Measurements from ENCODE around the gene CUL7. TPM values are rescaled to one million over a fixed set of nuclear protein-coding genes. Genes with fewer than 3 reads are reported as not detected.

CUL7 gene
- polyA plus RNA-seq, 1 donor from 2014 or later: 25.7 TPM

- Histone ChIP-seq H3K4me2 (ENCODE audit: low read length) (no peak overlapping the region), H3F3A (ENCODE audit: insufficient read depth, low read length, poor library complexity, severe bottlenecking) (no peaks in the 10 kb centered on the region), H2AFZ (ENCODE audit: low read depth, low read length) (no peak overlapping the region), H3K9ac (ENCODE audit: low read length) (no peak overlapping the region), H3K27ac (ENCODE audit: low read length) (no peak overlapping the region), H3K9me2 (ENCODE audit: insufficient read depth, low read length) (no peaks in the 10 kb centered on the region), H3K9me3 (ENCODE audit: low read length) (no peaks in the 10 kb centered on the region), H3K4me3 (ENCODE audit: low read length) (no peak overlapping the region), H3K36me3 (ENCODE audit: insufficient read depth, low read length) (no peaks in the 10 kb centered on the region), H4K20me1 (ENCODE audit: insufficient read depth) (no peaks in the 10 kb centered on the region), H3K79me2 (replicated peaks; ENCODE audit: insufficient read depth, low read length) (no peaks in the 10 kb centered on the region), H3K27me3 (ENCODE audit: insufficient read depth, low read depth, low read length) (no peaks in the 10 kb centered on the region)
- TF ChIP-seq POLR2AphosphoS5 (IDR thresholded peaks at IDR 0.05): no peak
- no peak for TF ChIP-seq SMC3 (conservative IDR thresholded peaks at IDR 0.05; ENCODE audit: poor library complexity)
- no peak for TF ChIP-seq EP300 (conservative IDR thresholded peaks at IDR 0.05; ENCODE audit: poor library complexity, severe bottlenecking)
- no peak for TF ChIP-seq EZH2 (IDR thresholded peaks at IDR 0.05; ENCODE audit: borderline replicate concordance, insufficient read depth, low read length, poor library complexity, severe bottlenecking)
- no peak for TF ChIP-seq MXI1 (conservative IDR thresholded peaks at IDR 0.05; ENCODE audit: poor library complexity, severe bottlenecking)
- TF ChIP-seq TAF1 (IDR thresholded peaks at IDR 0.05; ENCODE audit: low read depth): no peak
- TF ChIP-seq REST (IDR thresholded peaks at IDR 0.05; ENCODE audit: borderline replicate concordance): no peak
- TF ChIP-seq, protein P1, sequence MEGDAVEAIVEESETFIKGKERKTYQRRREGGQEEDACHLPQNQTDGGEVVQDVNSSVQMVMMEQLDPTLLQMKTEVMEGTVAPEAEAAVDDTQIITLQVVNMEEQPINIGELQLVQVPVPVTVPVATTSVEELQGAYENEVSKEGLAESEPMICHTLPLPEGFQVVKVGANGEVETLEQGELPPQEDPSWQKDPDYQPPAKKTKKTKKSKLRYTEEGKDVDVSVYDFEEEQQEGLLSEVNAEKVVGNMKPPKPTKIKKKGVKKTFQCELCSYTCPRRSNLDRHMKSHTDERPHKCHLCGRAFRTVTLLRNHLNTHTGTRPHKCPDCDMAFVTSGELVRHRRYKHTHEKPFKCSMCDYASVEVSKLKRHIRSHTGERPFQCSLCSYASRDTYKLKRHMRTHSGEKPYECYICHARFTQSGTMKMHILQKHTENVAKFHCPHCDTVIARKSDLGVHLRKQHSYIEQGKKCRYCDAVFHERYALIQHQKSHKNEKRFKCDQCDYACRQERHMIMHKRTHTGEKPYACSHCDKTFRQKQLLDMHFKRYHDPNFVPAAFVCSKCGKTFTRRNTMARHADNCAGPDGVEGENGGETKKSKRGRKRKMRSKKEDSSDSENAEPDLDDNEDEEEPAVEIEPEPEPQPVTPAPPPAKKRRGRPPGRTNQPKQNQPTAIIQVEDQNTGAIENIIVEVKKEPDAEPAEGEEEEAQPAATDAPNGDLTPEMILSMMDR (IDR thresholded peaks at IDR 0.05; ENCODE audit: poor library complexity, severe bottlenecking): no peak
- TF ChIP-seq RAD21 (conservative IDR thresholded peaks at IDR 0.05): no peak
Measured at GRCh38 chr6:43029120-43029519, 24.5 kb downstream of the CUL7 start.

DNA sequence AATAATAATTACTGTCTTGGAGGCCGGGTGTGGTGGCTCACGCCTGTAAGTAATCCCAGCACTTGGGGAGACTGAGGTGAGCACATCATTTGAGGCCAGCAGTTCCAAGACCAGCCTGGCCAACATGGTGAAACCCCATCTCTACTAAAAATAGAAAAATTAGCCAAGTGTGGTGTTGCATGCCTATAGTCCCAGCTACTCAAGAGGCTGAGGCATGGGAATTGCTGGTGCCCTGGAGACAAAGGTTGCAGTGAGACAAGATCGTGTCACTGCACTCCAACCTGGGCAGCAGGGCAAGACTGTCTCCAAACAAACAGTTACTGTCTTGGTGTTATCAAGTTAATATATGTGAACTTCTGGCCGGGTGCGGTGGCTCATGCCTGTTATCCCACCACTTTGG, 27.3 kb downstream of the CUL7 start:
- Histone ChIP-seq H3K79me2 (replicated peaks; ENCODE audit: insufficient read depth, low read length) (peaks cover 9% of the 10 kb centered on the region), H3K36me3 (ENCODE audit: insufficient read depth, low read length) (no peaks in the 10 kb centered on the region), H4K20me1 (ENCODE audit: insufficient read depth) (no peaks in the 10 kb centered on the region)

More for the DNA sequence above, 27.3 kb downstream of the CUL7 start:
- Histone ChIP-seq H3K27ac (ENCODE audit: low read length) (no peak overlapping the region), H3F3A (ENCODE audit: insufficient read depth, low read length, poor library complexity, severe bottlenecking) (no peaks in the 10 kb centered on the region), H3K4me3 (ENCODE audit: low read length) (no peak overlapping the region), H3K9me3 (ENCODE audit: low read length) (no peaks in the 10 kb centered on the region), H3K9me2 (ENCODE audit: insufficient read depth, low read length) (no peaks in the 10 kb centered on the region), H3K4me2 (ENCODE audit: low read length) (no peak overlapping the region), H3K27me3 (ENCODE audit: insufficient read depth, low read depth, low read length) (no peaks in the 10 kb centered on the region), H2AFZ (ENCODE audit: low read depth, low read length) (no peak overlapping the region), H3K9ac (ENCODE audit: low read length) (no peak overlapping the region)
- TF ChIP-seq POLR2AphosphoS5 (IDR thresholded peaks at IDR 0.05) (no peak), SMC3 (conservative IDR thresholded peaks at IDR 0.05; ENCODE audit: poor library complexity) (no peak), RAD21 (conservative IDR thresholded peaks at IDR 0.05) (no peak), REST (IDR thresholded peaks at IDR 0.05; ENCODE audit: borderline replicate concordance) (no peak), TAF1 (IDR thresholded peaks at IDR 0.05; ENCODE audit: low read depth) (no peak), EP300 (conservative IDR thresholded peaks at IDR 0.05; ENCODE audit: poor library complexity, severe bottlenecking) (no peak), MXI1 (conservative IDR thresholded peaks at IDR 0.05; ENCODE audit: poor library complexity, severe bottlenecking) (no peak), EZH2 (IDR thresholded peaks at IDR 0.05; ENCODE audit: borderline replicate concordance, insufficient read depth, low read length, poor library complexity, severe bottlenecking) (no peak)
- TF ChIP-seq, protein P1 (IDR thresholded peaks at IDR 0.05; ENCODE audit: poor library complexity, severe bottlenecking): no peak

Measured in neural cell (in vitro differentiated cells).